Measurements from ENCODE around the gene RTN4R. TPM values are rescaled to one million over a fixed set of nuclear protein-coding genes. Genes with fewer than 3 reads are reported as not detected.

RTN4R gene
- total and polyA plus RNA-seq, 11 donors: 0.53 to 2.6 (median 1.4) TPM

DNA sequence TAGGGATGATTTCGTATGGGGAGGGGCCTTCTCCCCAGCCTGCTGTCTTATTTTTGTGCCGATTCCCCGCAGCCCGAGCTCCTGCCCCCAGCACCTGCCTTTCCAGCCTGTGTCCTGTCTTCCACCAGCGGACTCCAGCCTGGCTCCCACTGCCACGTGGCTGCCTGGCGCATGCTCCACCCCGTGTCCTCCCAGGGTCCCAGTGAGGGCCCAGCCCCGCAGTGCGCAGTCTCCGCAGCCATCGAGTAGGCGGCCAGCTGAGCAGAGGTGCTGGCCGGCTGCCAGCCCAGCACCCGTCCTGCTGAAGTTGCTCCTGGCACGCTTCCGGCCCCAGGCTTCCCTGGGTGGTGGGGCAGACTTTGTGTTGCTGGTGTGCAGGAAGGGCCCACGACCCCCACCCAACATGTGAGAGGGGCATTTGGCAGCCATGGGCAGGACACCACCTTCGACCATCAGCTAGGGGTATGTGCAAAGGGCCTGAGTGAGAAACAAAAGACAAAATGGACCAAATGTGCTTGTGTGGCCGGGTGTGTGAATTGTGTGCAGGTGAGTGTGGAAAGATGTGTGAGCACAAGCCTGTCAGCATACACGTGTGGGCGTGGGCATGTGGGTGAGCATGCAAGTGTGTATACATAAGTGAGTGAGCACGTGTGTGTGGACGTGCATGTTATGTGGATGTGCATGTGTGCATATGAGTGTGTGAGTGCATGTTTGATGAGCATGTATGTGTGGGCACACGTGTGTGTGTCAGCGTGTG is 55.9 kb downstream of the RTN4R start:
- intact Hi-C loops (cut with DNase I): no loop called here
- Histone ChIP-seq H3K9me3 (no peaks in the 10 kb centered on the region), H3K4me1 (peaks cover 0 to 25% (median 18%) of the 10 kb centered on the region in 12 donors), H3K27me3 (no peaks in the 10 kb centered on the region), H3K27ac (no peak overlapping the region), H3K36me3 (no peaks in the 10 kb centered on the region), H3K4me3 (peak overlapping the region in 1 of 12 donors; percentile 5)
- TF ChIP-seq CTCF (IDR thresholded peaks at IDR 0.05): no peak
- no peak for TF ChIP-seq POLR2A (IDR thresholded peaks at IDR 0.05)
- WGBS, 4 donors: 50 to 60% (median 53%) methylated on average over 21 to 26 of the region's 26 CpGs
- ATAC-seq: peak; percentile 55 to 90 (median 79)
- DNase-seq: peak; percentile 69 to 88 (median 87)

DNA sequence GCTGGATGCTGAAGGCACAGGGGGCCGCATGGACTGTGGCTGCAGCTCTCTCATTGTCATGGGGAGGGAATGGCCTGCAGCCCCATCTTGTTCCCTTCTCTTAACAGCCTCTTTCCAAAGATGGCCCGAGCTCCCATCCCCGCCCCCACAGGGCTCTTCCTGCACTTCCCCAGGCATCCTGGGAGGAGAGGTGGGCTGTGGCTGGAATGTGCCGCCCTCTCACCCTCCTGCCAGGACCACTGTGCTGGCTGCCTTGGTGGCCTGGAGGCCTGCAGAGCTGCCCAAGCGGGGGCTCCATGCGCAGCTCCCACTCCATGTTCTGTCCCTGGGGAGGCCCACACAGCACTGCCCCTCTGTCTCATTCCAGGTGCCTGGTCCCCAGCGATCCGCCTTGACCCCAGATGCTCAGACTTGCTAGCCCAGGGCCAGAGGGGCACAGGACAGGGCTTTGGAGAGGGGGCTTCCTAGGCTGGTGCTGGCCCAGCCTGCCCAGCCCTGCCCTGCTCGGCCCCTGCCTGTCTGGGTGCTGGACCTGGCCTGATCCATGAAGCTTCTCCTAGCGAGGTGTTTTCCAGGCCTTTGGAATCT is 56.6 kb downstream of the RTN4R start:
- intact Hi-C loops (cut with DNase I): no loop called here
- DNase-seq: no peak
- H3K4me1 ChIP-seq: peaks cover 0 to 32% (median 23%) of the 10 kb centered on the region in 12 donors
- H3K36me3 ChIP-seq: no peaks in the 10 kb centered on the region
- no peak overlapping the region for H3K27ac ChIP-seq
- no peak for TF ChIP-seq CTCF (IDR thresholded peaks at IDR 0.05)
- TF ChIP-seq POLR2A (IDR thresholded peaks at IDR 0.05): no peak
- no peaks in the 10 kb centered on the region for H3K27me3 ChIP-seq
- 78 to 83% (median 82%) methylated on average over 7 to 10 of the region's 10 CpGs for WGBS, 4 donors
- ATAC-seq: no peak
- H3K4me3 ChIP-seq: peak overlapping the region in 1 of 12 donors; percentile 5
- H3K9me3 ChIP-seq: no peaks in the 10 kb centered on the region

GRCh38 chr22:20210473-20211059 is 57.6 kb downstream of the RTN4R start:
- intact Hi-C loops (cut with DNase I): no loop called here
- no peak overlapping the region for H3K4me3 ChIP-seq
- DNase-seq: no peak
- H3K27ac ChIP-seq: no peak overlapping the region
- ATAC-seq: no peak
- WGBS, 4 donors: 90 to 100% (median 91%) methylated on average over 6 to 9 of the region's 9 CpGs
- H3K9me3 ChIP-seq: no peaks in the 10 kb centered on the region
- no peaks in the 10 kb centered on the region for H3K27me3 ChIP-seq
- no peak for TF ChIP-seq POLR2A (IDR thresholded peaks at IDR 0.05)
- no peak for TF ChIP-seq CTCF (IDR thresholded peaks at IDR 0.05)
- H3K36me3 ChIP-seq: no peaks in the 10 kb centered on the region
- H3K4me1 ChIP-seq: peaks cover 0 to 41% (median 28%) of the 10 kb centered on the region in 12 donors

DNA sequence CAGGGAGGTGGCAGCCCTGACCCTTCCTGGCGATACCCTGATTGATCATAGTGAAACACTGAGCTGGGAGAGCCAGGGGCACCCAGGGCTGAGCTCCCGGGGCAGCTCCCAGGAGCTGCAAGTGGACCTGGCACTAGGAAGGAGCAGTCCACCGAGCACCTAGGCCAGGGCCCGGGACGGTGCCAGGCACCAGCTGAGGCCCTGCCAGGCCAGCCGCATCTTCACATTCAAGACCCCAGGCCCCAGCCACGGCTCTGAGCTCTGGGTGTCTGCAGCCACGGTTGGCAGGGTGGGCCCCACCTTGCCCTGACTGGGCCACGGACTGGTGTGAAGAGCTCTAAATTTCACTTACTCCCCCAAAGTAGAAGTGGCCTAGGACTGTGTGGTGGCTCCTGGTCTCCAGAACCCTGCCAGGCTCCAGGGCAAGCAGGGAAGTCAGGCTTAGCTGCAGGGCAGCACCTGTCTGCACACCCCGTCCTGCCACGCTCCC is 58.3 kb downstream of the RTN4R start:
- Histone ChIP-seq H3K4me3 (no peak overlapping the region), H3K36me3 (no peaks in the 10 kb centered on the region), H3K4me1 (peaks cover 0 to 49% (median 34%) of the 10 kb centered on the region in 12 donors), H3K27ac (no peak overlapping the region), H3K9me3 (no peaks in the 10 kb centered on the region), H3K27me3 (no peaks in the 10 kb centered on the region)
- ATAC-seq (no peak), DNase-seq (no peak)
- TF ChIP-seq POLR2A (IDR thresholded peaks at IDR 0.05): no peak
- no peak for TF ChIP-seq CTCF (IDR thresholded peaks at IDR 0.05)
- intact Hi-C loops (cut with DNase I): no loop called here
- 93 to 96% (median 96%) methylated on average over 6 to 11 of the region's 11 CpGs for WGBS, 4 donors
